Heart right ventricle (tissue), 16 donors: Measurements from ENCODE around the gene BICDL2. TPM values are rescaled to one million over a fixed set of nuclear protein-coding genes. Genes with fewer than 3 reads are reported as not detected.

Experiments used
- ATAC-seq, 8 donors: fragments of 200-7000 bp; cut with Tn5 transposase; one replicate each; pipeline ENCODE4 v1.9.1; 2020; ENCODE audit warnings: mild to moderate bottlenecking in 8 of 8, moderate library complexity in 8 of 8, moderate number of reproducible peaks in 1 of 8
- DNase-seq, 2 donors: peaks; one replicate each; pipeline ENCODE4 v3.0.0-alpha.2; 2020
- H3K27ac ChIP-seq, 10 donors: fragments of 200-600 bp; sonication (generic) in 2 of 10; one replicate each; pipeline versions ENCODE4 v1.5.0 to v1.8.0; 2020 to 2022; ENCODE audit warnings: mild to moderate bottlenecking in 3 of 10
- H3K27me3 ChIP-seq, 7 donors: fragments of 200-600 bp; one replicate each; pipeline ENCODE4 v1.8.0; 2021 to 2022; ENCODE audit warnings: mild to moderate bottlenecking in 2 of 7
- H3K36me3 ChIP-seq, 9 donors: fragments of 200-600 bp; sonication (generic) in 1 of 9; one replicate each; pipeline versions ENCODE4 v1.5.0 to v1.8.0; 2020 to 2022; ENCODE audit warnings: mild to moderate bottlenecking in 2 of 9
- H3K4me1 ChIP-seq, 9 donors: fragments of 200-600 bp; sonication (generic) in 1 of 9; one replicate each; pipeline versions ENCODE4 v1.5.0 to v1.8.0; 2020 to 2022; ENCODE audit warnings: mild to moderate bottlenecking in 4 of 9
- H3K4me3 ChIP-seq, 10 donors: fragments of 200-600 bp; sonication (generic) in 2 of 10; one replicate each; pipeline versions ENCODE4 v1.5.0 to v1.8.0; 2020 to 2022; ENCODE audit warnings: mild to moderate bottlenecking in 7 of 10, moderate library complexity in 2 of 10
- H3K9me3 ChIP-seq, 11 donors: fragments of 200-600 bp in 10 of 11; sonication (generic) in 2 of 11; one replicate each; pipeline versions ENCODE4 v1.5.0 to v1.8.0; 2013 to 2022; ENCODE audit warnings: mild to moderate bottlenecking in 2 of 11, control low read depth in 1 of 11, moderate library complexity in 1 of 11
- WGBS, 2 donors: extraction: QIAGEN DNeasy Blood & Tissue Kit; methylation state at CpG; one replicate each; pipeline ENCODE4 v1.1.7; 2013; ENCODE audit warnings: inconsistent platforms in 1 of 2; 5-methylcytosine and 5-hydroxymethylcytosine counted together
- intact Hi-C, 10 donors: fragments of 100-400 bp; cut with DNase I; formaldehyde crosslinking; loops; one replicate each; pipeline versions ENCODE4 v1.11.1 to v1.14.2; 2022
- polyA plus RNA-seq, 2 donors: library from polyadenylated mRNA; stranded (reverse); fragments of 200-250 nt; gene quantifications; one replicate each; pipeline ENCODE4 v1.2.3, GENCODE V29; 2013
- total RNA-seq, 10 donors: library from RNA; stranded (reverse); fragmentation: NEBNext Ultra II Directional in 3 of 10; extraction: Animal tissue kit (Norgen Biotek cat#: 25700) in 3 of 10; gene quantifications; one replicate each; pipeline versions ENCODE4 v1.2.1 to v1.2.4, GENCODE V29; 2021 to 2023
- TF ChIP-seq, protein P1 (sequence below), 9 donors: fragments of 200-600 bp; sonication (generic) in 2 of 9; IDR thresholded peaks; one replicate each; pipeline versions ENCODE4 v1.5.0 to v1.8.0; 2021 to 2022; ENCODE audit warnings: antibody characterized with exemption in 9 of 9, mild to moderate bottlenecking in 5 of 9, moderate library complexity in 1 of 9
- donor health status: Arrhythmogenic right ventricular cardiomyopathy.
- donor health status: ischemic (EF 13 %, LVEDD 7.1; RV severe dilation, severe dysfunction).
- donor health status: healthy with polysubstance abuse.
- donor health status: DM: no; HTN: yes; CAD: no.
- donor health status: DM: no; HTN: no; CAD: no.
- donor health status: ischemic (EF 25% LVEDD 6.9; RV normal size, moderate dysfunction).
- donor health status: ischemic (EF 25% LVEDD 5.7; RV mildly dilated, moderate dysfunction).
- donor health status: healthy.
- donor health status: DM: yes; HTN: yes; CAD: no.
- donor health status: Ischemic cardiomyopathy.
- donor health status: ischemic (EF 35%, LVEDD 5.7; RV mildly dilated, moderate dysfunction).
- donor health status: nonischemic (EF 11% LVEDD 7.7; RV severe dilation, severe dysfunction).
- donor health status: DM: yes; HTN: yes; CAD: no.
- donor health status: PGD.
- donor health status: ischemic (EF 29% LVEDD 5.4; RV normal size, mild dysfunction).
- donor health status: nonischemic (EF 23%, LVEDD 6.1; RV moderate dilation, normal function).

The BICDL2 gene
- total and polyA plus RNA-seq, 12 donors: 0.04 TPM; not detected in 11

DNA sequence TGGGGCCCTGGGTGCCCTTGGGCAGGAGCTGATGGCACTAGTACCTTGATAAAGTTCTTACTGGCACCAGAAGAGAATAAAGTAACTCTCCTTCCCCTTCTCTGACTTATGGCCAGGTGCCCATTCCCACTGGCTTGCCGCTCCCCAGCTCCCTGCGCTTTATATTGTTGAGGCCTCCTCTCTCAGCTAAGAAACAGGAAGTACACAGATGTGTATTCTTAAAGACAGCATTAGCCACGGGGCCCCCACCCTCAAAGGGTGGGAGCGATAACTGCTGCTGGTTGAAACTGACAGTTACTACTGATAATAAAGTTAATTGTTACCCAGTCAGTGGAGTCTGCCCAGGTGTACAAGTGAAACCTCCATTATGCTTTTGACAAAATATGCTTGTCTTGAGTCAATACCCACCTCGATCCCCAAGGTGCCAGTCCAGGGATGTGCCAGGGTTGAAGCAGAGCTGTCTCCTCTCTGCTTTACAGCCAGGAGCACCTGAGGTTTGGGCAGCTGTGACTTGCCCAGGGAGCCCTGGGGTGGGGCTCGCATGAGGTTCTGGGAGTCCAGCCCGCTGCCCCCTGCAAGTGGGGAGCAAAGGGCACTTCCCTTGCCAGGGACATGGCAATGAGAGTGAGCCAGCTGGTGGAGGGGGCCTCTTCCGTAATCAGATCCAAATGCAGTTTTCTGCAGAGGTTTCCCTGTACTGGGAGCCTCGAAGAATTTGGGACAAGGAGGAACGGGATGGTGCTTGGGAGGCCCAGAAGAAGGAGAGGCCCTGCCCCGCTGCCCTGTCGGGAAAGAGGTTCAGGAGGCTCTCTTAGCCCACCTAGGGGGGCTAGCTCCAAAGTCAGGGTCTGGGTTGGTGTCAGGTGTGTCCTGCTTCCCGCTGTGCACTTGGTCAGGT lies 29.4 kb downstream of the BICDL2 start:
- ATAC-seq (no peak), DNase-seq (no peak)
- peak overlapping the region in 2 of 10 donors; percentile 31 to 71 for H3K27ac ChIP-seq
- H3K4me1 ChIP-seq: peaks cover 0 to 34% (median 9%) of the 10 kb centered on the region in 9 donors
- H3K4me3 ChIP-seq: peak overlapping the region in 2 of 10 donors; percentile 14 to 34
- H3K9me3 ChIP-seq: no peaks in the 10 kb centered on the region
- peaks cover 0 to 84% (median 70%) of the 10 kb centered on the region in 7 donors for H3K27me3 ChIP-seq
- 55 to 66% methylated on average over 13 of the region's 13 CpGs for WGBS, 2 donors
- TF ChIP-seq, protein P1, sequence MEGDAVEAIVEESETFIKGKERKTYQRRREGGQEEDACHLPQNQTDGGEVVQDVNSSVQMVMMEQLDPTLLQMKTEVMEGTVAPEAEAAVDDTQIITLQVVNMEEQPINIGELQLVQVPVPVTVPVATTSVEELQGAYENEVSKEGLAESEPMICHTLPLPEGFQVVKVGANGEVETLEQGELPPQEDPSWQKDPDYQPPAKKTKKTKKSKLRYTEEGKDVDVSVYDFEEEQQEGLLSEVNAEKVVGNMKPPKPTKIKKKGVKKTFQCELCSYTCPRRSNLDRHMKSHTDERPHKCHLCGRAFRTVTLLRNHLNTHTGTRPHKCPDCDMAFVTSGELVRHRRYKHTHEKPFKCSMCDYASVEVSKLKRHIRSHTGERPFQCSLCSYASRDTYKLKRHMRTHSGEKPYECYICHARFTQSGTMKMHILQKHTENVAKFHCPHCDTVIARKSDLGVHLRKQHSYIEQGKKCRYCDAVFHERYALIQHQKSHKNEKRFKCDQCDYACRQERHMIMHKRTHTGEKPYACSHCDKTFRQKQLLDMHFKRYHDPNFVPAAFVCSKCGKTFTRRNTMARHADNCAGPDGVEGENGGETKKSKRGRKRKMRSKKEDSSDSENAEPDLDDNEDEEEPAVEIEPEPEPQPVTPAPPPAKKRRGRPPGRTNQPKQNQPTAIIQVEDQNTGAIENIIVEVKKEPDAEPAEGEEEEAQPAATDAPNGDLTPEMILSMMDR (IDR thresholded peaks at IDR 0.05): no peak
- intact Hi-C loops: no loop called here
- peaks cover 0 to 4% (median 0%) of the 10 kb centered on the region in 9 donors for H3K36me3 ChIP-seq

DNA sequence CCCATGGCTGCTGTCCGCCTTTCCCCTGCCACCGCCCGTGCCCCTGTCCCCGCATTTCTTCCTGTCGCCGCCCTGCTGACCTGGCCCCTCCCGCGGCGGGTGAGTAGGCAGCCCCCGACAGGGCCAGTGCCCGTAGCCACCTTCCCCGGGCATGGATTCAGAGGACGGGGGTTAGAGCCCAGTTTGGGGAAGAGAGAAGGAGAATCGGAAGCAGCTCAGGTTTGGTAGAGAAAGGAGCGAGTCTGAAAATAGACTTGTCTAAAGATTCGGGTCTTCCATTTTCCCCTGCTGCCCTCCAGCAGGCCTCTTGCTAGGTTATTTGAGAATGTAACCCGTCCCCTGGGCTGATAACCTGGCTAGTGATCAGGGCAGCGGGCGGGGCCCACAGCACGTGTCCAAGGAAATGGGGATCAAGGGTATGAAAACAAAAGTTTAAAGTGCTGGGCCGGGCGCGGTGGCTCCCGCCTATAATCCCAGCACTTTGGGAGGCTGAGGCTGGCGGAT lies 31.9 kb downstream of the BICDL2 start:
- 4 to 6% methylated on average over 25 of the region's 25 CpGs for WGBS, 2 donors
- DNase-seq (no peak), ATAC-seq (no peak)
- H3K27ac ChIP-seq: peak overlapping the region in 7 of 10 donors; percentile 20 to 83 (median 60)
- H3K36me3 ChIP-seq: peaks cover 0 to 4% (median 0%) of the 10 kb centered on the region in 9 donors
- TF ChIP-seq, protein P1 (IDR thresholded peaks at IDR 0.05): no peak
- H3K9me3 ChIP-seq: no peaks in the 10 kb centered on the region
- H3K4me1 ChIP-seq: peaks cover 0 to 34% (median 9%) of the 10 kb centered on the region in 9 donors
- H3K4me3 ChIP-seq: peak overlapping the region in 9 of 10 donors; percentile 12 to 52 (median 42)
- H3K27me3 ChIP-seq: peaks cover 0 to 70% (median 55%) of the 10 kb centered on the region in 7 donors
- intact Hi-C loops: no loop called here

DNA sequence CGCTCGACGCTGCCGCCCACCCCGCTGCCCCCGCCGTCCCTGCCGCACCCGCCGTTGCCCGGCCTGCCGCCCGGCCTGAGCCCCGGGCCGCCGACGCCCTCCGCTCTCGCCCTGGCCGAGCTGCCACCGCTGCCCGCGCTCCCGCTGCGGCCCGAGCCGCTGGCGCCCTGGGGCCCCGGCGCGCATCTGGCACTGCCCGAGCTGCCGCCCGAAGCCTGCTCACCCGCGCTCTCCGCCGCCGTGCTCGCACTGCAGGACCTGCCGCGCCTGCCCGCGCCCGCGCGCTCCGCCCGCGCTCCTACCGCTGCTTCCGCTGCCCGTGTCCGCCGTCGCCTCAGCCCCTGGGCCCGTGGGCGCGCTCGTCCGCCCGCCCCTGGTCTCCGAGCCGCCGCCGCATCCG lies 32.4 kb downstream of the BICDL2 start:
- Histone ChIP-seq H3K4me1 (peaks cover 0 to 34% (median 9%) of the 10 kb centered on the region in 9 donors), H3K9me3 (no peaks in the 10 kb centered on the region), H3K27me3 (peaks cover 0 to 65% (median 50%) of the 10 kb centered on the region in 7 donors), H3K27ac (no peak overlapping the region), H3K36me3 (peaks cover 0 to 4% (median 0%) of the 10 kb centered on the region in 9 donors), H3K4me3 (peak overlapping the region in 3 of 10 donors; percentile 27 to 36 (median 28))
- 0 to 1% methylated on average over 40 to 53 of the region's 67 CpGs for WGBS, 2 donors
- intact Hi-C loops: no loop called here
- TF ChIP-seq, protein P1 (IDR thresholded peaks at IDR 0.05): no peak
- DNase-seq (no peak), ATAC-seq (no peak)

DNA sequence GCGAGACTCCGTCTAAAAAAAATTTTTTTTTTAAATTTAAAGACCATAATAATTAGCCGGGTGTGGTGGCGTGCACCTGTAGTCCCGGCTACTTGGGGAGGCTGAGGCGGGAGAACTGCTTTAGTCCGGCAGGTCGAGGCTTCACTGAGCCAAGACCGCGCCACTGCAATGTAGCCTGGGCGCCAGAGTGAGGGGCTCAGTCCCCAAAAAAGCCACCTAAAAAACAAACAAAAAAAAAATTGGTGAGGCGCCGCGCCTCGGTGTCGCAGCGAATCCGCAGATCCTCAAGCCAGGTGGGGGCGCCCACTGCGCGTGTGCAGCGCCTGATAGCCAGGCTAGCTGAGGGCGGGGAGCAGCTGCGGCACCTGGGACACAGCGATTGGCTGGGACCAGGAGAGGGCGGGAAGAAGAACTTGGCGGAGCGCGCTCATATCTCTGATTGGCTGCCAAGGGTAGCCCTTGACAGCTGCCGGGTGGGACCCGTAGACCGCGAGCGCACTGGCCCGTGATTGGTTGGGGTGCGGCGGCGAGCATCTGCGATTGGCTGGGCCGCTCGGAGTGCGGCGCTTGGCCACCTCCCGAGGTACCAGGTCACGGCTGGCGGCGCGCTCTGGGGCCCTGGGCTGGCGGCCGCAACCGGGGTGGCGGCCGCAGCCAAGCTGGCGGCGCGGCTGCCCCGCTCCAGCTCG lies 33.0 kb downstream of the BICDL2 start:
- TF ChIP-seq, protein P1 (IDR thresholded peaks at IDR 0.05): peak; percentile 9 to 75 (median 59)
- peak overlapping the region in 6 of 10 donors; percentile 8 to 36 (median 24) for H3K4me3 ChIP-seq
- no peaks in the 10 kb centered on the region for H3K9me3 ChIP-seq
- DNase-seq: peak; percentile 94 to 95
- H3K27me3 ChIP-seq: peaks cover 0 to 62% (median 44%) of the 10 kb centered on the region in 7 donors
- no peak overlapping the region for H3K27ac ChIP-seq
- intact Hi-C loops: no loop called here
- peaks cover 0 to 4% (median 0%) of the 10 kb centered on the region in 9 donors for H3K36me3 ChIP-seq
- 8% methylated on average over 50 to 58 of the region's 58 CpGs for WGBS, 2 donors
- H3K4me1 ChIP-seq: peaks cover 0 to 33% (median 9%) of the 10 kb centered on the region in 9 donors
- peak; percentile 97 to 100 (median 99) for ATAC-seq
